ENCODE data around the gene CTAGE15.
"Not testable (repeated sequence)": the region's sequence is repeated elsewhere in the genome, so short reads cannot be mapped to it uniquely, and the experiment has no call there.

GRCh38 chr7:143536443-143536842 is 35.2 kb upstream of the CTAGE15 start:
- TF ChIP-seq CTCF, EP300 (IDR thresholded peaks at IDR 0.05): not testable (repeated sequence)

Measured in gastroesophageal sphincter (tissue), 3 donors.